ENCODE measurements around the gene NLRP9.

Gene NLRP9

DNA sequence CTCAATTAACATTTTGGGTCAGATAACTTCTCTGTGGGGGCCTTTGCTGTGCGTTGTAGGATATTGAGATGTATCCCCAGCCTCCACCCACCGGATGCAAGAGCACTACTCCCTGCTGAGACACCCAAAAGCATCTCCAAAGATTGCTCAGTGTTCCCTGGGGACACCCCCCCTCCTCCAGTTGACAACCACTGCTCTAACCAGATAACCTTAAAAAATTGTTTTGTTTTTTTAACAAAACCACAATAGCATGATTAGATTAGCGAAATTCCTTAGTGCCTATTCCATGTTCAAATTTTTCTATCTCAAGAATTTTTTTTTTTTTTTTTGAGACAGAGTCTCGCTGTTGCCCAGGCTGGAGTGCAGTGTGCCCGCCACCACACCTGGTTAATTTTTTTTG lies 65.8 kb downstream of the NLRP9 start:
- DNase-seq, result no peak

- DNase-seq, result no peak
These were observed 67.2 kb downstream of the NLRP9 start for GRCh38 chr19:55671054-55671378.

DNA sequence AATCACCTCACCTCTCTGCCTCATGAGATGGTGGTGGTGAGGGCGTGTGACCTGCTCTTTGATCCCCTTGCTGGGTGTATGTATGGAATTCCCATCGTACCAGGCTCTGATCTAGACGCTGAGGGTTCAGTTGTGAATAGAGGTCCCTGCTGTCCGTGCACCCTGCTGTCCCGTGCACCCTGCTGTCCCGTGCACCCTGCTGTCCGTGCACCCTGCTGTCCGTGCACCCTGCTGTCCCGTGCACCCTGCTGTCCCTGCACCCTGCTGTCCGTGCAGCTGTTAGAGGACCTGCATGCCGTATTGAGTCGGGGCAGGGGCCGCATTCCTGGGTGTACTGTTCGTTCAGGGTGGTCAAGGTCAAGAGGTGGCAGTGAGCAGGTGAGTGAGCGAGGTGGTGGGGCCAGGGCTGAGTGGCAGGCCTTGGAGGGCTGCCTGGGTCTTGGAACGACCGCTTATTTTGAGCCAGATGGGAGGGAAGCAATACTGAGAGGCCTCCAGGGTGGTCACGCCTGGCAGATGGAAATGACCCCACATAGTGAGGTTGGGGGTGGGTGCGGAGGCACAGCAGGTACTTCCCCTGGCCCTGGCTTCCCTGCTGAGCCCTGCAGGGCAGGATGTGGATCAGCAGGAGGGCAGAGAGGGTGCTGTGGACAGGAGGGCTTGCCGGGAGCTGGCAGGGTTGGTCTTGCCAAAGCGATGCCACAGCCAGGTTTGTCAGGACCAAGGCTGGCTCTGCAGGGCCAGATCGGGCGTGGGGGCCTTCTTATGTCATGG lies 67.7 kb downstream of the NLRP9 start:
- no peak for DNase-seq

DNA sequence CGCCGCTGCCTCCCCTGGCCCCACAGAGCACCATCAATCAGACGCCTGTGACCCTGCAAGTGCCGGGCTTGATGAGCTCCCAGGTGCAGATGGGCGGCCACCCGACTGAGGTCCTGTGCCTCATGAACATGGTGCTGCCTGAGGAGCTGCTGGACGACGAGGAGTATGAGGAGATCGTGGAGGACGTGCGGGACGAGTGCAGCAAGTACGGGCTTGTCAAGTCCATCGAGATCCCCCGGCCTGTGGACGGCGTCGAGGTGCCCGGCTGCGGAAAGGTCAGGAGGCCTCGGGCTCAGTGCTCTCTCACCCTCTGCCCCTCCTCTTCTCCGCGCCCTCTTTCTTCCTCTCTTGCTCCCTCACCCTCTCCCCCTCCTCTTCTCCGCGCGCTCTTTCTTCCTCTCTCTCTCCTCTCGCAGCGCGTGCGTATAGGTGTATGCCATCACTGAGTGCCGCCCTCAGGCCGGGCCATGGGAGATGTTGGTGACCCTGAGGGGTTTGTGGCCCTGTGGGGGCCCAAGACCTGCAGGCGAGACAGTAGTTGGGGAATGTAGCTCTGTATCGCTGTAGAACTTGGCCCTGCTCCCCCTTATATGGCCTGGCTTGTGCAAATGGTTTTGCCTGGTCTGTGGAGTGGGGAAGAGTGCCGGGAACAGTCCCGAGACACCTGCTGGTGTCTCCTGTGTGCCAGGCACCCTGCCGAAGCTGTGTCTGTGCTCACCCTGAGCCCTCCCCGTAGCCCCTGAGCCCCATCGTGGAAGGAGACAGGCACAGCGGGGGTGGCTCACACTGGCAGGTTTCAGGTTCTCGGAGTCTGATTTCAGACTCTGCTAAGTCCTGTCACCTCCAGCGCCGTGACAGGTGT lies 68.6 kb downstream of the NLRP9 start:
- no peak for DNase-seq

- DNase-seq, result no peak
These were observed 69.4 kb downstream of the NLRP9 start for GRCh38 chr19:55668603-55669348.

DNA sequence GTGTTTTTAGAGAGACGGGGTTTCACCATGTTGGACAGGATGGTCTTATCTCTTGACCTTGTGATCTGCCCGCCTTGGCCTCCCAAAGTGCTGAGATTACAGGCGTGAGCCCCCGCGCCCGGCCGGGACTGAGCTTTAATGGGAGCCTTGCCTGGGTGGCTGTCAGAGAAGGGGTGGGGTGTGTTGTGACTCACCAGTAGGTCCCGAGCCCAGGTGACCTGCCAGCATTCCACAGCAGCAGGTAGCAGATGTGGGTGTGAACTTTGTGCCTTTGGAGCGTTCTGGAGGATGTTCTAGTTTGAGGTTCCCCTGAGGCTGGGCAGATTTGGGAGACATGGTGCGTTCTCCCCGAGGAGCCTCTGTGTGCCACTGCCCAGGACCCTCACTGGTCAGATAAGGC lies 70.2 kb downstream of the NLRP9 start:
- DNase-seq, result no peak

DNA sequence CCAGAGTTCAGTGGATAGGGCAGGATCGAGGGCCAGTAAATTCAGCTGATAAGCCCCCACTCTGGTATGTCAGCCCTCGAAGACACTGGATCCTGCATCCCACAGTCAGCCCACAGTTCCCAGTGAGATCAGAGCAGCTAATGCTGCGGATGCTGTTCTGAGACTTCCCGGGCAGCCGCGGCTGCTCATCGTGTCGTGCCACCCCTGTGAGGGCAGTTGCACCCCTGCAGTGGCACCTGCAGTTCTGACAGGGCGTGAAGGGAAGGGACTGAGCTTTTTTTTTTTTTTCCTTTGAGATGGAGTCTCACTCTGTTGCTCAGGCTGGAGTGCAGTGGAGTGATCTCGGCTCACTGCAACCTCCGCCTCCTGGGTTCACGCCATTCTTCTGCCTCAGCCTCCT lies 70.7 kb downstream of the NLRP9 start:
- DNase-seq, result no peak

GRCh38 chr19:55667006-55667381 lies 71.2 kb downstream of the NLRP9 start:
- DNase-seq, result no peak

- no peak for DNase-seq
These were observed 71.7 kb downstream of the NLRP9 start for GRCh38 chr19:55666343-55667005.

DNA sequence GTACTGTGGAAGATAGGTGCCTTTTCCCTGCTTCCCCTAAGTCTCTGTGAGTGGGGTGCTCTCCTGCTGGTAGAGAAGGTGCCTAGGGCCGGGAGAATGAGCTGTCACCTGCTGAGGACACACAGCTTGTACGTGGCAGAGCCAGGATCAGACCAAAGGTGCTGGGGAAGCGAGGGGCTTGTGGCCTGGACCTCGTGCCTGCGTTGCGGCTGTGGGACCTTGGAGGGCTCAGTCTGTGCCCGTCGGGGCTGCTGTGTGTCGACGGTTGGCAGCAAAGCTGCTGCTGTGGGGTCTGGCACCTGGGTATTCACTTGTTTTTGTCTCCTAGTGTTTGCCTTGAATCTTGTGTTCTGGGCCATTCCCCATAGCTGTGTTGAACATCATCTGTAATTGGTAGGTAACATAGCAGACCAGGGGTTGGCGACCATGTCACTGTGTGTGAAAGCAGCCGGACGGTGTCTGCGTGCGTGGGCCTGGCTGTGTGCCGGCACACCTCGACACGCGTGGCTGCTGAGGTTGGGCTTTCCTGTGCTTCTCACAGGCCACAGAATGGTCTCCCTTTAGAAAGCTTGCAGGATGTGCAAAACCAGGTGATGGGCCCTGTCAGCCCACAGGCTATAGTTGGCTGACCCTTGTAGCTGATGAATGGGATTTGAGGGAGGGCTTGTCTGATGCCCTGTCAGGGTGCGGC lies 74.2 kb downstream of the NLRP9 start:
- DNase-seq, result no peak

GRCh38 chr19:55661826-55662225 lies 76.4 kb downstream of the NLRP9 start:
- no peak for DNase-seq

GRCh38 chr19:55660991-55661390 lies 77.2 kb downstream of the NLRP9 start:
- no peak for DNase-seq

DNA sequence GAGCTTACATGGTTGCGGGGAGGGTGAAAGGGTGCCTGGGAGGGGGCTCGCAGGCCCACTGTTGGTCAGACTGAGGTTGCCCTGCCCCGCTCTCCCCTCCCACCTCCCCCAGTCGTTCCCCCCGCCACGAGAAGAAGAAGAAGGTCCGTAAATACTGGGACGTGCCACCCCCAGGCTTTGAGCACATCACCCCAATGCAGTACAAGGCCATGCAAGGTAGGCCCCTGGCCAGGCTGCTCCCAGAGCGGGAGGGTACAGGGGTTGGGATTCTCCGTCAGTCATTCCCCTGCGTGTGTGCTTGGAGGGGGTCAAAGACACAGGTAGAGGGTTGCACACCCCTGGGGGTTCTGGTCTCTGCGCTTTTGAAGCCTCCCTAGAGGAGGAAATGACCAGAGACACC lies 77.8 kb downstream of the NLRP9 start:
- no peak for DNase-seq

DNA sequence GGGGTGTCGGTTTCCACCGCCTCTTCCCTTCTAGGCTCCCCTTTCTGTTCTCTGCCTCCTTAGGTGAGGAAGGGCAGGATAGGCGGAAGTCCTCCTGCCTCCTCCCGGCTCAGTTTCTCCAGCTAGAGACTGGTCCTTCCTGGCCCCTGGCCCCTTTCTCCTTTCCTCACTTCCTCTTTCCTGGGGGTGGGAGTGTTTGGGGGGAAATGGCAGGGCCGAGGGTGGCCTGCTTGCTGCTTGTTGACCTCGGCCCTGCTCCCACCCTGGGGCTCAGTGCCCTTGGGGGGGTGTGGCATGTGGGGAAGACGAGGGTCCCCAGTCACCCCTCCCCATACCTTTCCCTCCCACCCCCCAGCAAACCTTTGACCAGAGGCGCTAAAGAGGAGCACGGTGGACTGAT lies 78.4 kb downstream of the NLRP9 start:
- DNase-seq, result no peak

DNA sequence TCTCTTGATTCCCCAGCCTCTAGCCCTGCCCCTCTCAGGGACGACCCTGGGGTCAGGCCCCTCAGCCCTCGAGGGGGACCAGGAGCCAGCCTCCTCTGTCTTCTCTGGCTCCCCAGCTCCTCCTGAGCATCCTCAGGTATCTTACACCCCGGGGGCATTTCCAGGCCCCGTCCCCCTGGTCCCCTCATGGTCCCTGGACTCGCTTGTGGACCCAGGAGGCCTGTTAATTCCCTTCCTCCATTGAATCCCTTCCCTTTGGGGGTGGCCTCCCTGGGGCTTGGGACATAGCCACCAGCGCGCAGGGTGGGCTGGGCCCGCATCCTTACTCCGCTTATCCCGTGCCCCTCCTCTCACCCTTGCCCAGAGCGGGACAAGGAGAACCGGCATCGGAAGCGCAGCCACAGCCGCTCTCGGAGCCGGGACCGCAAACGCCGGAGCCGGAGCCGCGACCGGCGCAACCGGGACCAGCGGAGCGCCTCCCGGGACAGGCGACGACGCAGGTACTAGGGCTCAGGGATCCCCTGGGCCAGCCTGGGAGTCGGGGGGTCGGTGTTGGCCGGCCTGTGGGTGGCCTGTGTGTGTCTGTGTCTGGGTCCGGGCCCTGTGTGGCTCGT lies 79.2 kb downstream of the NLRP9 start:
- no peak for DNase-seq

All from CD4-positive, alpha-beta T cell treated with Interferon alpha-2 for 1 hour (primary cell).